NCI-H2171 (cell line): Measurements from ENCODE around the gene LGALS9.
"Not testable (repeated sequence)": the region's sequence is repeated elsewhere in the genome, so short reads cannot be mapped to it uniquely, and the experiment has no call there.

Source experiments
- DNase-seq: peaks from one replicate; lab custom pipeline; 2025; lab: John Stamatoyannopoulos, UW

LGALS9 gene

GRCh38 chr17:27629260-27629659 is 1.7 kb upstream of the LGALS9 start:
- not testable (repeated sequence) for DNase-seq

- no peak for DNase-seq
These were observed 398 bp downstream of the LGALS9 start for GRCh38 chr17:27631411-27631760.

- no peak for DNase-seq
These were observed 1.1 kb downstream of the LGALS9 start for GRCh38 chr17:27631897-27632725.

GRCh38 chr17:27632766-27633165 is 1.8 kb downstream of the LGALS9 start:
- DNase-seq: not testable (repeated sequence)

- DNase-seq: no peak
These were observed 2.5 kb downstream of the LGALS9 start for GRCh38 chr17:27633312-27634025.

- DNase-seq: no peak
These were observed 3.0 kb downstream of the LGALS9 start for GRCh38 chr17:27634026-27634335.

- no peak for DNase-seq
These were observed 3.8 kb downstream of the LGALS9 start for GRCh38 chr17:27634776-27635175.

GRCh38 chr17:27635275-27635823 is 4.4 kb downstream of the LGALS9 start:
- DNase-seq: no peak

- not testable (repeated sequence) for DNase-seq
These were observed 5.1 kb downstream of the LGALS9 start for GRCh38 chr17:27636005-27636520.

- DNase-seq: not testable (repeated sequence)
These were observed 6.8 kb downstream of the LGALS9 start for GRCh38 chr17:27637818-27638217.

GRCh38 chr17:27638415-27638914 is 7.5 kb downstream of the LGALS9 start:
- not testable (repeated sequence) for DNase-seq

GRCh38 chr17:27640790-27641189 is 9.8 kb downstream of the LGALS9 start:
- DNase-seq: no peak

GRCh38 chr17:27644586-27644985 is 13.6 kb downstream of the LGALS9 start:
- no peak for DNase-seq

GRCh38 chr17:27645621-27646020 is 14.6 kb downstream of the LGALS9 start:
- not testable (repeated sequence) for DNase-seq

GRCh38 chr17:27646232-27646631 is 15.2 kb downstream of the LGALS9 start:
- no peak for DNase-seq

- no peak for DNase-seq
These were observed 16.8 kb downstream of the LGALS9 start for GRCh38 chr17:27647765-27648164.

- DNase-seq: not testable (repeated sequence)
These were observed 18.2 kb downstream of the LGALS9 start for GRCh38 chr17:27649111-27649571.

GRCh38 chr17:27649929-27650328 is 18.9 kb downstream of the LGALS9 start:
- DNase-seq: no peak

GRCh38 chr17:27650836-27651235 is 19.8 kb downstream of the LGALS9 start:
- no peak for DNase-seq

GRCh38 chr17:27651411-27652345 is 20.7 kb downstream of the LGALS9 start:
- no peak for DNase-seq

GRCh38 chr17:27653449-27653971 is 22.5 kb downstream of the LGALS9 start:
- not testable (repeated sequence) for DNase-seq
